GM19025 (cell line): ENCODE measurements around the gene SPAAR.
"Not testable (repeated sequence)": the region's sequence is repeated elsewhere in the genome, so short reads cannot be mapped to it uniquely, and the experiment has no call there.

Source experiments
- ATAC-seq: cut with Tn5 transposase; IDR thresholded peaks from one replicate; pipeline ENCODE4 v1.9.1; 2021; ENCODE audit warnings: mild to moderate bottlenecking, low read depth, moderate library complexity; ENCODE audit not compliant: unreplicated experiment

SPAAR gene

DNA sequence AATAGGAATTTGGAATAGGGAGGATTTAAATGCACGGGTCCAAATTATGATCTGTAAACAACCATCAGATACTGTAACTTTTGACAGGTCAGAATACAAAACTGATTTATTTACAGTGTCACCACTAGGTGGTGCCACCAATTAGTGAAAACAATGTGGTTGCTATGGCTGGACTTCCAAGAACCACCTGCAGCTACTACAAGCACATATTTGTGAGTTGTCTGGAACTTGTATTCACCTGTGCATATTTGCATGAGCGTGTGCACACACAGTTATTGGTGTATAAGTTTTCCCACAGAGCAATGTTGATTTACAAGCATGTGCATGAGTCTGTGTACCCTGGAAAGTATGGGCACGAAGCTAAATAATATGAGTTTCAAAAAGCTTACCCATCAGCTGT is 6.2 kb upstream of the SPAAR start:
- no peak for ATAC-seq

DNA sequence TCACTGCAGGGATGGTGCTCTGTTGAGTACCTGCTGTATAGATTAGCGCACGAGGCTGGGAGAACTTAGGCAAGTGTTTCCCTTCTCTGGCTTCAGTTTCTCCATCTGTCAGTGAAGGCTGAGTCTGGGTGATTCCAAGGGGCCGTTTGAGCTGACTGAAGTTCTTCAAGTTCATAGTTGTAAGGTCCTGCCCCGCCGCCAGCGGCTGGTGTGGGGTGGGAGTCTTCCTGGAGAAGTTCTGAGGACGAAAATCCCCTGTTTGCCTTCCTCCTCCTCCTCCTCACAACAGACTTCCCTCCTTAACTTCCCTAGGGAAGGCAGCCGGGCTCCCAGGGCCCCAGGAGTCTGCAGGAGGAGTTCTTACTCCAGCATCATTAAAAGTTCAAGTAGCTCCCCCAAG is 5.0 kb upstream of the SPAAR start:
- no peak for ATAC-seq

DNA sequence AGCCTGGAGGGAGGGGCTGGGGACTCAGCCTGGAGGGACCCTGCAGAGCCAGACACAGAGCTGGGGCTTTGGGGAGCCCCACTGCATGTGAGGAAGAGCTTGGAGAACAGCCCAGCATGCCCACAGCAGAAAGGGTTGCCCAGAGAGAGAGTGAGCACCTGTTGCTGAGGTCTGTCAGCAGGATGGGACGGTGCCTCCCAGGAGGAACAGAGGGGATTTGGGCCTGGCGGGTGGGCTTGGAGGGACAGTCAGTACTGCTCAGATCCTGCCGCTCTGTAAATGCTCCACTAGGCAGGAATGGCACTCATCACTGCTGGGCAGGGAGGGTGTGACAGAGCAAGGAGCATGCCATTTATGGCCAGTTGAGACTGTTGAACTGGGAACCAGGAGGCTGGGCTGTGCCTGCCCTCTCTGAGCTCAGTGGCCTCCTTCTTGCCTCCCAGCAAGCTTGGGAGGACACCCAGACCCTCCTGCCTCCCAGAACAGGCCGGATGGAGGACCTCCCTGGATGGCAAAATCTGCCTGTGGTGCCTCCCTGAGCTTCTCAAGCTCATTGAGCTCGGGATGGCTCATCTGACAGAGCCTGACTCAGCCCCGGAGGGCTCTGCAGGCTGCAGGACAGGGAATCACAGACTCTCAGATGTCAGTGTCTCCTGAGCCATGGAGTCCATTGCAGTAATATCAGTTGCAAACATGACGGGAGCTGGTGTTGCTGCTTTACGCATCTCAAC is 4.1 kb upstream of the SPAAR start:
- ATAC-seq: no peak

DNA sequence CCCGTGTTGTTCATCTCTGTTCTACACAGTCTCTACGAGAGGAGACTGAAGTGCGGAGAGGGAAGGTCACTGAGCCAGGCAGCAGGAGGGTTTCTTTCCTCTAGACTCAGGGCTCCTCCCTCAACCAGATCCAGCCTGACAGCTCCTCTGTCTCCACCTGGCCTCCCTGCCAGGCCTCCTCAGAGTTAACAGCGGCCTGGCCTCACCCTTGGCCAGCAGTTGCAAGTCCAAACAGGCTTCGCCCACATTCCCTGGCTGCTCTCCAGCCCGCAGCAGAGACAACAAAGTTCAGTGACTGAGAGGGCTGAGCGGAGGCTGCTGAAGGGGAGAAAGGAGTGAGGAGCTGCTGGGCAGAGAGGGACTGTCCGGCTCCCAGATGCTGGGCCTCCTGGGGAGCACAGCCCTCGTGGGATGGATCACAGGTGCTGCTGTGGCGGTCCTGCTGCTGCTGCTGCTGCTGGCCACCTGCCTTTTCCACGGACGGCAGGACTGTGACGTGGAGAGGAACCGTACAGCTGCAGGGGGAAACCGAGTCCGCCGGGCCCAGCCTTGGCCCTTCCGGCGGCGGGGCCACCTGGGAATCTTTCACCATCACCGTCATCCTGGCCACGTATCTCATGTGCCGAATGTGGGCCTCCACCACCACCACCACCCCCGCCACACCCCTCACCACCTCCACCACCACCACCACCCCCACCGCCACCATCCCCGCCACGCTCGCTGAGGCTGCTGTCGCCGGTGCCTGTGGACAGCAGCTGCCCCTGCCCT is 3.2 kb upstream of the SPAAR start, which contains the start of gene HRCT1:
Gene HRCT1 (plus strand): TSS at position 291 of the 768 bp plus-strand sequence. CDS start 86 bp downstream, at position 377.
- no peak for ATAC-seq

DNA sequence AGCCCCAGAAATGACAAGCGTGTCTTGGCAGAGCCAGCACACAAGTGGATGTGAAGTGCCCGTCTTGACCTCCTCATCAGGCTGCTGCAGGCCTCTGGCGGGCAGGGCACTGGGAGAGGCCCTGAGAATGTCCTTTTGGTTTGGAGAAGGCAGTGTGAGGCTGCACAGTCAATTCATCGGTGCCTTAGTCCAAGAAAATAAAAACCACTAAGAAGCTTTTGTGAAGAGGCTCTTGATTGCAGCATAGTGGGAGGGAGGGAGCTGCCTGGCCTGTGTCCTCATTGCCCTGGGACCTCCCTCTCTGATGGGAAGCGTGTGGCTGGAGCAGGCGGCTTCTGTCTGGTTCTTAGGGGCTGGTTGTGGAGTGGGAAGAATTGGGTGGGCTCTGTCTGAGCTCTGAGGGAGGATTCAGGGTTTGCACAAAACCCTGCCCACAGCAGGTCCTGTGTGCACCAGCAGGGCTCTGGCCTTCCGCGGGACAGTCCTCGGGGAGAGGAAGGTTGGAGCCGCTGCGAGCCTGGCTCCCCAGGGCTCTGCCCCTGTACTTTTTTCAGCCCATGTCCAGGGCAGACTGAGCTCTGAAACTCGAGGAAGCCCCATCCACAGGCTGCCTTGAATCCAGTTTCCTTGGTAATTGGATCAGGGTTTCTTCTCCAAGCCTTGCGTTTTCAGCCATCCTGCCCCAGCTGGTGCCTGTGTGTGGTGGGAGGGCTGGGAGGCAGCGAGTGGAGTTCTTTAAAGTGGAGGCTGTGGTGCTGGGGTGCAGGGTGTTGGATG is 2.2 kb upstream of the SPAAR start:
- ATAC-seq: no peak

DNA sequence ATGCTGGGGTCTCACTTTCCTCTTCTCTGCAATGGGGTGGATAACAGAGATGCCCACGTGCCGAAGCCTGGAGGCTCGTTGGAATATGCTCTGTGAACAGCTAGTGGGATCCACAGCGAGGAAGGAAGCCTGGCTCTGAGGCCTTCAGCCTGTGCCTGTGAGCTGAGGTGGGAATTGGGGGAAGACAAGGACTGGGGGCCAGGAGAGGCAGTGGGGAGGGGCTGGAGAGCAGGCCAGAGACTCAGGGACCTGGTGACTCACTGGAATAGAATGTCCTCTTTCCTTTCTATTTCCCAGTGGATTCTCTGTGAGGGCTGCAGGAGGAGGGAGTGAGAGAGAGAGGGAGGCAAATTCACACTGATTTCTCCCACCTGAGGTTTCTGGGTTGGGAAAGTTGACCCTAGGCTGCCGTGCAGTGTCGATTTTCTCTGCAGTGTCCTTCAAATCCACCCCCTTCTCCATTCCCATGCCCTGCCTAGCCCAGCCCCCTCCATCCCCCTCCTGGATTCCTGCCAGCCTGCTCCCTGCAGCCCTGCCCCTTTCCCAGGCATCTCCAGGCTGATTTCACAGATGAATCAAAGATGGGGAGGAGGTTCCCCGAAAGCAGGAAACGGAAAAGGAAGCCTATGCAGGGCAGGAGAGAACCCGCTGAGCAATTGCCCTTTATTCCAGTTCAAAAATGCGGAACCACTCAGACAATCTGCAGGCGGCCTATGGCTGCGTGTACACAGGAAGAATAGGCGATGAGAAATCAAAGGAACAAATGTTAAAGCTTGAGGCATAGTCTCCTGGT is 1.4 kb upstream of the SPAAR start:
- no peak for ATAC-seq

DNA sequence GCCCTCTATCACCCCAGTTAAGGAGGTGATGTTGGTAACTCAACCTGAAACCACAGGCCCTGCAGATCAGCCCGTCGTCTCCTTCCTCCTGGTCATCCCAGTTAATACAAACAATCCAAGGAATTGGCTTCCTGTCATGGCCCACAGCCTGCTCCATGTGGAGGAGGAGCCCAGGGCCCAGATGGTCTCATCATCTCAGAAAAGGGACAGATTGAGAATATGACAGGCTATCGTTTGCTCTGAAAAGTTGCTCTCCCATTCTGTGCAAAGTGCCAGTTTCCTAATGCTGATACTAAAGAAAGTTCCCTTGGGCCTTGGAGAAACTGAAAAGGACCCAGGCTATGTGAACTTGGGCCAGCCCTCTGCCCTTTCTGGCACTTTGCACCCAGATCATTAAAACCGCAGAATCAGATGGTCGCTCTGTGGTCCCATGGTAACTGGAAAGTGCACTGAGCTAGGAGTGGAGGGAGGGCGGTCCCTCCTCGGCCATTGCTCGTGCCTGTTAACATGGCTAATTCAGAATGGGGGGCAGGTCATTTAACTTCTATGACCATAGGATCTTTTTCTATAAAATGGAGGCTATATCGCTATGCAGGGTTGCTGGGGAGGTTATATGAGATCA is 675 bp upstream of the SPAAR start:
- ATAC-seq: no peak

DNA sequence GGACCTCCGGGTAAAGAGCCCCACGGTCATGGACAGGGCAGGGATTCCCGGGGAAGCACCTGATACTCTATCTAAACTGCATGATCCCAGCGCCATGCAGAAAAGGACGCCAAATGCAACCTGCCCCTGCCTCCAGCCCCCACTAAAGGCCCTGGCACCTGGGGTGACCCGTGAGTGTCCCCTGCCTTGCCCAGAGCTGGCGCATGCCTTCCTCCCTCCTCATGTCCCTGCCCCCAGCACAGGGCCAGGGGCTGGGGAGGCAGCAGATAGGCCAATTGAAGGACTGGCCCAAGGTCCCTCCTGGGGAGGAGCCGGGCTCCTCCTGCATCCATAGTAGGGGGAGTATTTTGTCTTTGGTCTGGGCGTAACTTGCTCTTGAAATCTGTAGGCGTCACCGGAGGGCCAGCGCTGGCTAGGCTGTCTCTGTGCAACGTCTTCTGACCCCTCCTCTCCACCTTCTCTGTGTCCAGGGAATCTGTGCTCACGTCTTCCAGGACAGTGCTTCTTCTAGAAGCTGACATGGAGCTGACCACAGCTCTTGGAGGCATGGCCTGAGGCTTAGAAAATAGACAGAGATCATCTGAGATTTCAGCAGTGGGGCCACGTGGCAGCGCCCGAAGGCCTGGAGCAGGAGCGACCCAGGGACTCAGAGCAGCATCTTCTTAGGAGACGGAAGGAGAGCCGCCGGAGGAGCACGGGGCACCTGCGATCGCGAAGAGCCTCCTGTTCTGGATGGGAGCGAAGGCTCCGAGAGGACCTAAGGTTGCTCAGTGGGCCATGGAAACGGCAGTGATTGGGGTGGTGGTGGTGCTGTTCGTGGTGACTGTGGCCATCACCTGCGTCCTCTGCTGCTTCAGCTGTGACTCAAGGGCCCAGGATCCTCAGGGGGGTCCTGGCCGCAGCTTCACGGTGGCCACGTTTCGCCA is 660 bp downstream of the SPAAR start:
- ATAC-seq: no peak

DNA sequence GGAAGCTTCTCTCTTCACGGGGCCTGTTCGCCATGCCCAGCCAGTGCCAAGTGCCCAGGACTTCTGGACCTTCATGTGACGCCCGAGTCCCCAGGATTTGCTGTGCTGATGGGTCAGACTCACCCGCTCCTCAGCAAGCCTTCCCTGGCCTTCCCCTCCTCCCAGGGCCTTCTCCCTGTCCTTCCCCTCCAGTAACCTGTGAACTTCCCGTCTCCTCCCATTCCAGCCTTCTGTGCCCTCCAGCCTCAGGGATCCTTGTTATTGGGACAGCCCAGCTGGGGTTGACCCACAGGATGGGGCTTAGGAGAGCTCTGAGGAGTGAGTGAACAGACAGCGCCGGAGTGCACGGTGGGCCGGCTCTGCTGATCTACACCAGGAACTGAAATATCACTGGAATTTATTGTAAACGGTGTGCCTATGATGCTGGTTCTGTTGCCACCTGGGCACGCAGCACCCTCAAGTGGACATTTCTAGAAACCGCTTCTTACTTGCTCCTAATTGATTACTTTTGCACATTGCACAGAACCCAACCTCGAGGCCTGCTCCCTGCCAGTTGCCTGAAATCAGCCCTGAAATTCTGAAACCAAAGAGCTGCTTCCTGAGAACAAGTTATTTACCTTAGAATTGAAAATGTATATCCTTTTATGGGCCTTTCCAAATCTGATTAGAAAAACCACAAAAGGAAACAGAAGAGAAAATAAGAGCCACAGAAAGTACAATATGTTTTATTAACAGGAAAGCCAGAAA is 1.5 kb downstream of the SPAAR start:
- no peak for ATAC-seq

DNA sequence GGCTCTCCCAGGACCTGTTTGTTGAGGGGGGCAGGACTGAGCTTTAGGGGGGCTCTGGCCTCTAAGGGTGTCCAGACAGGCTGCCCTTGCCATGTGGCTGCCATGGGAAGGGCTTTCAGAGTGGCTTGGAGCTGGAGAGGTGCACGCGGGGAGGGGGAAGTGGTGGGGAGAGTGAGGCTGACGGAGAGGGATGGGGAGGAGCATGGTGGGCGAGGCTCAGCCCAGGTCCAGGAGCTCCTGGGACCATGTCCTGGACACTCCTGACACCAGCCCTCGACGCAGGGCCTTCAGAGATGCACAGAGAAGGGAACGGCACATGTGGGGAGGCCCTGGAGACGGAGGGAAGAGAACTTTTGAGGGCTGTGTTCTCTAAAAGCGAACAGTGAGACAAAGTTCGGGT is 2.4 kb downstream of the SPAAR start:
- no peak for ATAC-seq

DNA sequence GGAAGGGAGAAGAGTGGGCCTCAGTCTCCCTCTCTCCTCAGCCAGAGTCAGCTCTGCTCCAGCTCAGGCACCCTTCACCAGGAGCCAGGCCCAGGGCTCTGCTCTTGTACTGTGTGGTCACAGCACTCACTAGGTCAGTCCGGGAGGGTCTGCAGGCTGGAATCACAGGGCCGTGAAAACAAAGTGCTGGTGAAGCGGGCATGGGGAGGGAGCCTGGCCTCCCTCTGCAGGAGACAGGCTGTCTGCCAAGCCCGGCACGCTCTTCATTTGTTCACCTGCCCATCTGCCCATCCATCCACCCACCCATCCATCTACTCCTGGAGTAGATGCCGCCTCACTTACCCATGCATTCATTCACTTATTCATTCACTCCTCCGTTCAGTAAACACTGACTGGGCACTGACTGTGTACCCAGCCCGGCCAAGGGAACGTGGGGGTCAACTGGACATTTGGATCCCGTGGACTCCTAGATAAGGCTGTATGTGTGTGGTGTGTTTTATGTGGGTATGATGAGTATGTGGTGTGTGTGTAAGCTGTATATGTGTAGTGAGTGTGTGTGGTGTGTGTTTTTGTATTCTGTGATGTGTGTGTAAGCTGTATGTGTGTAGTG is 3.6 kb downstream of the SPAAR start:
- no peak for ATAC-seq

DNA sequence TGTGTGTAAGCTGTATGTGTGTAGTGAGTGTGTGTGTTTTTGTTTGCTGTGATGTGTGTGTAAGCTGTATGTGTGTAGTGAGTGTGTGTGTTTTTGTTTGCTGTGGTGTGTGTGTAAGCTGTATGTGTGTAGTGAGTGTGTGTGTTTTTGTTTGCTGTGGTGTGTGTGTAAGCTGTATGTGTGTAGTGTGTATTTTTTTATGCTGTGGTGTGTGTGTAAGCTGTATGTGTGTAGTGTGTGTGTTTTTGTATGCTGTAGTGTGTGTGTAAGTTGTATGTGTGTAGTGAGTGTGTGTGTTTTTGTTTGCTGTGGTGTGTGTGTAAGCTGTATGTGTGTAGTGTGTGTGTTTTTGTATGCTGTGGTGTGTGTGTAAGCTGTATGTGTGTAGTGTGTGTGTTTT is 4.1 kb downstream of the SPAAR start:
- not testable (repeated sequence) for ATAC-seq

DNA sequence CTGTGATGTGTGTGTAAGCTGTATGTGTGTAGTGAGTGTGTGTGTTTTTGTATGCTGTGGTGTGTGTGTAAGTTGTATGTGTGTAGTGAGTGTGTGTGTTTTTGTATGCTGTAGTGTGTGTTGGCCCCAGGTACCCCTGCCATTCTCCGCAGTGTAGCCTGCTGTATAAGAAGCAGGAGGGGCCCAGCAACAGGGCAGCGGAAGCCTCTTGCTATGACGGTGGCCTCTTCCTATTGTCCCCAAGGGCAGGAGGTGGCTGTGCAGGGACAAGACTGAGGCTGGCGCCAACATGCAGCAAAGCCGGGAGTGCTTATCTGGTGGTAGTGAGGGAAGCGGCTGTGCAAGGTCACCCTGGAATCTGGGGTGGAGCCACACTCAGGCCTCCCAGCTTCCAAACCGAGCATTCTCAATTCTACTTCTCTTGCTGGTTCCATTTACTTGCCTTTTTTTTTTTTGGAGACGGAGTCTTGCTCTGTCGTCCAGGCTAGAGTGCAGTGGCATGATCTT is 5.1 kb downstream of the SPAAR start:
- ATAC-seq: no peak

DNA sequence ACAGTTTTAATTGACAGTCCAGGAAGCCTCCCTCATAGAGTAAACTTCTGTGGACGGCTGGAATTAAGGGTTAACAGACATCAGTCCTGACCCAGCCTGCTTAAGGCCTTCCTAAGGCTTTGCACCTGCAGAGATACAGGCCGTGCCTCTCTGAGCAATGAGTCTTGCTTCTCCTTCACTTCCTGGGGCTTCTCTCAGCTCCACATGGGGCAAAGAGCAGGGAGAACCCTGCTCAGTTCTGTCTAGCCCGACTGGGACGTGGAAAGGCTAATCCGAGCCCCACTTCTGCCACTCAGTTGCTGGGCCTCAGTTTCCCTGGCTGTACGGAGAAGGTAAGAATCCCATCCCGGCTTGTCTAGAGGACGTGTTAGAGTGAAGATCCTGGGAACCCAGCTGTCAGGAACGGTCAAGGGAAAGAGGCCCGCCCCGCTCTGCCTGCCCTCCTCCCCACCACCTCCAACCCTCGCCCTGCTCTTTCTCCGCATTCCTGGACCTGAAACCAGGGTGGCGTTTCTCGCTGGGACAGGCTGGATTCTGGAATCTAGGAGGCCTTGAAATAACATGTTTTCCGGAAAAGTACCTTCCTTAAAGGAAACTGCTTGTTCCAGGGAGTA is 6.5 kb downstream of the SPAAR start:
- no peak for ATAC-seq

DNA sequence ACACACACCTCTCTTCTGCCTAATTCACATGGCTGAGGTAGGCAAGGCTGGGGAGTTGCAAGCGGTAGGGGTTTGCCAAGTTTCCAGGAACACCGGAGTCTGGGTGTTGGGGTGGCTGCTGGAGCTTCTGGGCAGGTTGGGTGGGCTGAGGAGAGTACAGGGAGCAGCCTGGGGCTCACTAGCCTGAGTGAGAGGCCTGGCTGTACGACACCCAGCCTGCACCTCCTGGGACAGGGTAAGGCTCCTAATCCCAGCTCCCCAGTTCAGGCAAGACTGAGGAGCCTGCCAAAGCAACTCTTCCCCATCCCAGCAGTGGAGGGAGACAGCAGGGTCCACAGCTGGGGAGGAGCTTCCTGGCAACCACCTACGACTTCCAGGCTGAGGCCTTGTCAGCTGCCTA is 8.0 kb downstream of the SPAAR start:
- ATAC-seq: no peak

DNA sequence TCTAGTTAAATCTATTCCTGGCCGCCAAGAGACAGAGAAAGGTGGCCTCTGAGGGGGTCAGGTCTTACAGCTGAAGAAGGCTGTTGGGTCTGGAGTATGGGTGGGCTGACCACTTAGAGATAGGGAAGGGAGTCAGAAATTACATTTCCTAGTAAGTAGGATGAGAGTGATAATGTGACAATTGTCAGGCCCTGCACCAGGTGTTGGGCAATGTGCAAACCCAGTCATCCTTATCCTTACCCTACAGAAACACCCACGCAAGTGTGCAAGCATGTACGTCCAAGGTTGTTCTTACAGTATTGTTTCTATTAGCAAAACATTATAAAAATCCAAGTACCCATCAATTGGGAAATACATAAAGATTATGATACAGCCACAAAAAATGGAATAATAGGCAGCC is 9.5 kb downstream of the SPAAR start:
- no peak for ATAC-seq
